LNCAP (cell line): Measurements from ENCODE around the gene REPIN1.

Source experiments
- CTCF ChIP-seq: fragments of 450-650 bp; IDR thresholded peaks from 2 replicates; pipeline ENCODE4 v1.5.1; 2017; ENCODE audit warnings: mild to moderate bottlenecking

REPIN1 gene

GRCh38 chr7:150400788-150401423 is 32.3 kb downstream of the REPIN1 start:
- no peak for TF ChIP-seq CTCF

DNA sequence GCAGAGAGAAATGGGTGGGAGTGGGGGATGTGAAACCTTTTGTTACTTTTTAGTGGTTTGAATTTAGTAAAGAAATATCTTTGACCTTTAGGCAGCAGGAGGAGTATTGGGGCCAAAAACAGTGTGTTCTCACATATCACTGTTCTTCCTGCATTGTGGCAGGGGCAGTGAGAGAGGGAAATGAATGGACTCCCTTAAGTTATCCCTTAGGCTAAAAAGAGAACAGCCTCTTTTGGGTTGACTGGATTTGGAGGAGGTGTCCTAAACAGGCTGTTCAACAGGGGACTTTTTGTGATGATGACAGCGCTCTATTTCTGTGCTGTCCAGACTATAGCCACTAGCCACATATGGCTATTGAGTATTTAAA is 32.8 kb downstream of the REPIN1 start:
- TF ChIP-seq CTCF, result no peak

DNA sequence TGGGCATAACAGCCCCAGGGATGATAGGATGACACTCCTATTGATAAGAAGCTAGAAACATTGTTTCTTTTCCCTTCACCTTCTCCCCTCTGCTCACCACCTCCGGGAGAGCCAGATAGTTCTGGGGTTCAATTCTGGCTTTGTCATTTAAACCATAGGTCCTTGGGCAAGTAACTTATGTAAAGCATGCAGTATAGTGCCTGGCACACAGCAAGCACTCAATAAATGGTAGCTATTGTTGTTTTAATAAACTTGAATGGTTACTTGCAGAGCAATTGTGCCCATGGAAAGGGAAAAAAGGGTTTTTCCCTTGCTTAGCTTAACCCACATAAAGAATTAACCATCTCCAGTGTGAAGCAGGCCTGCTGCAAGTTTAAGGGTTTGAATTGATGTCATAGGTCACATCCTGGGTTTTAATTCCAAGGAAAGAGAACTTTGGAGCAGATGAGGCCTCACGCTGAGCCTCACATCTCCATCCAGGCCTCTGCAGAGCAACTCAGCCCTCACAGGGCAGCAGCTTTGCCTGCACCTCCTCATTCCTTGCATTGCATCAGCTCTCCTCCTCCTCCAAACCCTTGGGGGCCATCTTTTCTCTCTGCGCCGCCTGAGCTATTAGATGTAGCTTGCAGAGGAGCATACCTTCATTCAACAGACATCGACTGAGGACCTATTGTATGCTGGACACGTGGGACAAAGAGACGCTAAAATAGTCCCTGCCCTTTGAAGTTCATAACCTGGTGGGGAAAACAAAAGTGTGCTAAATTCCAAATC is 33.4 kb downstream of the REPIN1 start:
- TF ChIP-seq CTCF, result no peak

GRCh38 chr7:150402671-150403321 is 34.2 kb downstream of the REPIN1 start:
- no peak for TF ChIP-seq CTCF

DNA sequence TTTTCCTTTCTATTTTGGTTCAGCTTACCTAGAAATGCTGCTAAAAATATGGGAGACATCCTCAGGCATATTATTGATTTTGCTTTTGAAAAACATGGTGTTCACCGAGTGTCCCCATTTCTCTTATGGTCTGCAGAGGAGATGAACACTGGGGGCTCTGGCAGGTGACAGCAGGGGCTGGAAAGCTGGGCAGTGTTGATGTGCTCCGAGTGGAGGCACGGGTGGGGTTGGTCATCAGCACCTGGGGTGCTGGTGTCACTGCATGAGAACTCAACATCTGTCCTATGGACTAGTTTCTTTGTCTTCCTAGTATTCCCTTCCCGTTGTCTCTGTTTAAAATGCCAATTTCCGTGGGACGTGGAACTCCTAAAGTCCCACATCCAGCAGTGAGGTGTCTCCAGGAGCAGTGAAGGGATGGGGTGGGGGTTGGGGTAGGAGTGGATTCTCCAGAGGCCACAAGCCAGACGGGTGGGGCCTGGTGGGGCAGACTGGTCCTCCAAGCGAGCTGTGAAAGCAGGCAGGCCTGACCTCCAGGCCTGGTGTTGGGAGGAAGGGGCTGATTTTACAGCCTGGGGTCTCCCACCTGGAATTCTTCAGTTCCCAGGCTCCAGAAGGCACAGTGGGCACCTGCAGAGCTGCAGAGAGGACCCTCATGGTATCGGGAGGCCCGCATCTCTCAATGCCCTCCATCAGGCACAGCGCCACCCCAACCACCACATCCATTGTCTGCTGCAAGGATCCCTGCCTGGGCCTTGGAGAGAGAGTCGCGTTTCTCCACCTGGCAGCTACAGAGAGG is 35.0 kb downstream of the REPIN1 start:
- TF ChIP-seq CTCF, result no peak

- no peak for TF ChIP-seq CTCF
Observed at GRCh38 chr7:150404172-150404804, 35.7 kb downstream of the REPIN1 start.
